ENCODE results near the gene TNFRSF6B.

Gene TNFRSF6B

DNA sequence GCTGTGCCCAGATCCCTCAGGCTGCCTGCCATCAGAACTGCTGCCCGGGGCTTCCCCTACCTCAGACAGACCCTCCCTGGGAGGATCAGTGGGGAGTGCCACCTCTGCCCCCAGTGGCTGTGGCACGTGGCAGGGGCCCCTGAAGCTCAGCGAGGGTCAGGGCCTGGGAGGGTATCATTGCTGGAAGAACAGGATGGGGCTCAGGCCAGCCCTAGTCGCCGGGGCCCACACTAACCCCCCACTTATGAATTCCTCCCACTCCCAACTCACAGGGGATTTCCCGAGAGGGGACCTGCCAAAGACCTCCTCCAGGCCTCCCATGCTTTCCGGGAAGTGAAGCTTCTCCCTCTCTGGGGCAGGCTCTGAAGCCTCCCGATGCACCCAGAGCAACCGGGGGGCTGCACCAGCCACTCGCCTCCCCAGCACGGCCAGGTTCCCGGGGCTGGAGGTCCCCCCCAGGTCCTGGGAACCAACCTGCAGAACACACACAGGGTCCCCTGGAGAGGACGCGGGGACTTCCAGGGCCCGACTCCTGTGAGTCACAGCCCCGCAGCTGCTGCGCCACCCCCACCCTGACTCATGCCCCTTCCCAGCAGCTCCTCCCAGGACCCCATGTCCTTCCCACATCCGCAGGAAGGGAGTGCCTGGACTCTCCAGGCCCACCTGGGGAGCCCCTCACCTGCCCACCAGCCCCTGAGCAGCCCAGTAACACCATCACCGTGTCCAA is 2.5 kb downstream of the TNFRSF6B start:
- DNase-seq: peak; percentile 65

DNA sequence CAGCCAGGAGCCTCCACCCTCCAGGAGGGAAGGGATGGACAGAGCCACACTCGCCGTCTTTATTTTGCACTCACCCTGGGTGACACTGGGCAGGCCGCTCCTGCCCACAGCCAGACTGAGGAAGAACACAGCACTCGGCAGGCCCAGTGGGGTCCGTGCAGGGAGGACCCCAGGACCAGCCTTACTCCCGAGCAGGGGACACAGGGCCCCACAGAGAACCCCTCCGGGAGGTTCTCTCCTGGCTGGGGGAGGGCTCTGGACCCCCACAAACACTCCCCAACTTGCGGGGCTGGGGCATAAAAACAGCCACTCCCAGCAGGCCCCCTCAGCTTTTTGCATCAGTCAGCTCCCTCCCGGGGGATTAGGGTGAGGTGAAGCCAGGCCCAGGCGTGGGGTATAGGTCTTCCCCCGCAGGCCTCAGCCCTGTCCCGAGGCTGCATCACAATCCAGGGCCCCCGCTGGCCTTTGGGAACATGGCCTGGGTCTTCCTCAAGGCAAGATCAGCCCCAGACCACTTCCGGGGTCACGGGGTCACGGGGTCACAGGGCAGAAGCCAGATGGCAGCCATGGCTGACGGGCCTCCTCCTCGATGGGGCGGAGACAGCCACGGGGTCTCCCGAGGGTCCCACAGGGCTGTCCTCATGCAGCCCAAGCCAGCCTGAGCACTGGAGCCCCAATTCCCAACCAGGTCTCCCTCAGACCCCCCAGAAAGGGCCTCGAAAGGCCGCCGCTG is 3.2 kb downstream of the TNFRSF6B start:
- DNase-seq: no peak

DNA sequence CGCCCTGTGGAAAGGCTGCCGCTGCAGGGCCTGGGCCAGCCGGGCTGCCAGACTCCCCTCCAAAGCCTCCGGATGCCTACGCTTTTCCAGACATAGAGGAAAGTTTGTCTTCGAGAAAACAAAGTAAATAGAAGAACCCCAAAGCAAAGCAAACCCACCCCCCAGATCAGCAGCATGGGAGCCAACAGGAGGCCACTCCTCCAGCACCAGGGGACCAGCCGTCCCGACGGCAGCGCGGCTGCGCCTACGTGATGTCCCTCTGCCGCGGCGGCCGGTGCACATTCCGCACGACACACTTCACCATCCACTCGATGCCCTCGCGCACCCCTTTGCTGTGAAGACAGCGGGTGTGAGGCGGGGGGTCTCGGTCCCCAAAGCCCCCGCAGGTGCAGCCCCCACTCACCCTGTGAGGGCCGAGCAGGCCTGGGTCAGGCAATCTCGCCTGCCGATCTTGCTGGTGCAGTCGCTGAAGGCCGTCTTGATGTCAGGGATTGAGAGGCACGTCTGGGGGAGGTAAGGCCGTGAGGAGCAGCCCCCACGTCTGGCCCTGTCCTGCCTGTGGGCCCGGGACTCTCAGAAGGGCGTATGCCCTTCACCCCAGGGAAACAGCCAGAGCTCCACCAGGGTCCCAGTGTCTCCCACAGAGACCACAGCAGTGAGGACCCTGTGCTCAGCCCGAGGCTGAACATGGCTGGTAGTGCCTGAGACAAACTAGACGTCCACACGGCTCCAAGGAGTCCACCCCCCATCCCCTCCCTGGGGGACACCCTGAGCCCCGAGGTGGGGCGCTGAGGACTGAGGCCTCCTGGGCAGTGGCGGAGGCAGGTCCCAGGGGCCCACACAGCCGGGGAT is 4.0 kb downstream of the TNFRSF6B start:
- peak; percentile 46 for DNase-seq

DNA sequence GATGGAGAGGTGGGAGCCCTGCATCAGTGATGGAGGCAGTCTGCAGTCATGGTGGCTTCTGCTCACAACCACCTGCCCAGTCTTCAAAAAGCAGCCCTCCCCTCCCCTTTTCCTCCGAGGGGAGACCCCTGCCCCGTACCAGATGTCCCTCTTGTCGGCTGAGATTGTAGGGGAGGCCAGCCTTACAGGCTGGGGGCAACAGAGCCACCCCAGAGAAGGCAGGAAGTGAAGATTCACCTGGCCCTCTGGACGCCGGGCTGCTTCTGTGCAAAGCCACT is 4.5 kb downstream of the TNFRSF6B start:
- DNase-seq: no peak

DNA sequence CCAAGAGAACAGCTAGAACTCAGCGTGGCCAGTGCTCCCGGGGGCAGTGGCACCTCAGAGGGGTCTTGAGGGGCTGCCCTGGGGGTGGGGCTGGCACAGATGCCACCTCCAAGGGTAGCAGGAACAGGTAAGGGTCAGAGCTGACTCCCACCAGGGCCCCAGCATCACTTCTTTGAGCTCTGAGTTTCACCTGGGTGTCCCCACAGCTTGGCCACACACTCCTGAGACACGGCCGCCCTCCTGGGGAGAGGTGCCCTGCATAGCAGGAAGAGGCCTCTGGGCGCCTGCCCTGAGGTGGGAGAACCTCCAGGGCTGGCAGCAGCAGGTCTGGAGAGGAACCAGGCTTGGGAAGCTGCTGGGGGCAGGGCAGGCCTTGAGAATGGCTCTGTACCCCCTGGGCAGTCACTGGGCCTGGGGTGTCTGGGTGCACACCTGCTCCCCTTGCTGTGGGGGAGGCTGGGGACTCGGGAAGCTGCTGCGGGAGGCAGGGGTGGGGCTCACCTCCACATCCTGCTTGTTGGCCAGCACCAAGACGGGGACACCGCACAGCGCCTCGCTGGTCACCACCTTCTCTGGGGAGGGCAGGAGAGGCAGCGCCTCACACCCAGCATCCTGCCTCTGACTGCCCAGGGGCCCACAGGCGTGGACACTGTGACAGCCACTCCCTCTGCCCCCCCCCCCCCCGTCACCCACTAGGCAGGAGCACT is 5.0 kb downstream of the TNFRSF6B start:
- no peak for DNase-seq

DNA sequence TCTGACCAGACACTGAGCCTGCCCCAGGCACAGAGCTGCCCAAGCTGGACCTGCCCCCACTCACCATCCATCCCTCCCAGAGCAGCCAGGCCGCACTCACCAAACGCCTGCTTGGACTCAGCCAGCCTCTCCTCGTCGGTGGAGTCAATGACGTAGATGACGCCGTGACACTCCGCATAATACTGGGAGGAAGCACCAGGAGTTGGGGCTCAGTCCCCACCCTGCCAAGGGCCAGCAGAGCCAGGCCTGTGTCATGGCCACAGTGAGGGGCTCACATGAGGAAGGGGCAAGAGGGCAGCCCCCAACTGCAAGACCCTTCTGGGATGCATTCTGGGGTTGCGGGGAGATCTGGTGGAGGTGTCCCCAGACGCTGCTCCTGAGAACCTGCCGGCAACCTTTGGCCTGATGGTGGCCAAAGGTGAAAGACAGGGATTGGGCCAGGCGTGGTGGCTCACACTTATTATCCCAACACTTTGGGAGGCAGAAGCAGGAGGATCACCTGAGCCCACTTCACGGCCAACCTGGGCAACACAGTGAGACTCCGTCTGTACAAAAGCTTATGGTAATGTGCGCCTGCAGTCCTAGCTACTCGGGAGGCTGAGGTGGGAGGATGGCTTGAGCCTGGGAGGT is 5.7 kb downstream of the TNFRSF6B start:
- no peak for DNase-seq

DNA sequence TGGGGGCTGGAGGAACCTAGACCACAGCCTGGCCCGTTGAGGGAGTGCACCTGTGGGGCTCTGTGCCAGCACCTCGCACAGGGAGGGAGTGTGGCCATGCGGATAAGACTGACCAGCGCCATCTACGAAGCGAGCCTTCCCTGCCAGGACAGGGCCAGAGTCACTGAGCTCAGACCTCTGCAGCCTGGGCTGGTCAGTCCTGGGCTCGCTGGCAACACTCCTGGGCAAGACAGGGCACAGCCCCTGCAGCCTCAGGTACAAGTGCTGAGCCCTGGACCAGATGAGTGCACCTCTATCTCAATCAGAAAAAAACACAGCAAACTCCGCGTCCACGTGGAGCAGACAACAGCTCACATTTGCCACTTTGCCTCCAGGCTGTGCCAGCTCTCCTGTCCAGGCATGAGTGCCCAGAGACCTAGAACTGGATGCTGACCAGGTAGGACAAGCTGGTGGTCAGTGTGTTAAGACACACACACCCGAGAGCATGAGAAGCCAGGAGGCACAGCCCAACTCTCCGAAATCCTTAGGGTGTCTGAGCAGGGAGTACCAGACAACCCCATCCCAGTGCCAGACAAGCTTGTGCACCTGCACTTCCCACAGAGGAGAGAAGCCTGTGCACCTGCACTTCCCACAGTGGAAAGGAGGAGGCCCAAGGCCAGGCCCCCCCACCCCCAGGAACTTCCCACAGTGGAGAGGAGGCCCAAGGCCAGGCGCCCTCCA is 6.5 kb downstream of the TNFRSF6B start:
- DNase-seq: no peak

DNA sequence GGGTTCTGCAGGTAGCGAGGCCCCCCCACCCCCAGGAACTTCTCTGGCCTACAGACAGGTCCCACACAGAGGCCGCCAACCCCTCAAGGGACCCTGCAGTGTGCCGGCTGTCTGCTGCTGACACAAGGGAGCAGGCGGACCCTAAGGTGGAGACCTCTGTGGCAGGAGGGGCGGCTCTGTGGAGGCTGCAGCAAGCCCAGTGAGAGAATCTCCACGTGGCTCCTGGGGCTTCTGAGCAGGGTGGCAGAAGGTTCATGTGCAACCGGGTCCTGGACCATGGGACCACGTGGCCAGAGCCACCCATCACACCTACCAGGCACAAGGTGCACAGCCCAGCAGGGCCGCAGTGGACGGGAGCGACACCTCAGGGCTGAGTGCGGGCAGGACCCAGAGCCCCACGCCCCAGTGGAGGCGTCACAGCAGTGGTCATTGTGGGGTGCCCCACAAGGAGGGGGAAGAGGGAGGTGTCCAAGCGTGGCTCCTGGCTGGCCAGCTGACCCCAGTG is 7.1 kb downstream of the TNFRSF6B start:
- no peak for DNase-seq

DNA sequence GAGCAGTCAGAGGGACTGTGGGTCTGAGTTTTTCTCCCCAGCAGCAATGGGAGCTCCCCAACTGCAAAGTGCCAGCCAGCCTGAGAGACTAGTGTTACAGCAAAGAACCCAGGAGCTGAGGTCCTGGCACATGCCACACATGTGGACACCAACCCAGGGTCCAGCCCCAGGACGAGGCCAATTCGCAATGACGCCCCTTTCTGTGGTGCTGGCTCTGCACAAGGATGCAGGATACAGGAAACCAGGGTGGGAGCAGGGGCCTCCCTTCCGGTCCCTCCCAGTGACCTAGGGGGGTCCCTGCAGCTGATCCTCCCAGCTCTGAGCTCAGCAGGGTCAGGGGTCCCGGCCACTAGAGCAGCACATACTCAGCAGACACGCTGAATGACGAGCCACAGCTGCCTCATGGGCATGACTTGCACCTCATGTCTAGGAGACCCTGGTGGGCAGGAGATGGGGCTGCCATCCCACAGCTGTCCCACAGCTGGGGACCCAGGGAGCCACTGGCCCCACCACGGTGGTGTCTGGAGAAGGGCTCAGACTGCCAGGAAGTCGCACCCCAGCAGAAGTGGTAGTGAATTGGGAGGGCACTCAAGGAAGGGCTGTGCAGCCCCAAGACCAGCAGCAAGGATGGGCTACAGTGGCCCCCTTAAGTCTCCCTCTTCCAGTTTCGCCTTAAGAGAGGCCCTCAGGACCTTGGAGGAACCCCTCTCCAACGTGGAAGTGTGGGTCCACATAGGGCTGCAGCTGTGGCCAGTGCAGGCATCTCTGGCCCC is 7.7 kb downstream of the TNFRSF6B start:
- DNase-seq: no peak

DNA sequence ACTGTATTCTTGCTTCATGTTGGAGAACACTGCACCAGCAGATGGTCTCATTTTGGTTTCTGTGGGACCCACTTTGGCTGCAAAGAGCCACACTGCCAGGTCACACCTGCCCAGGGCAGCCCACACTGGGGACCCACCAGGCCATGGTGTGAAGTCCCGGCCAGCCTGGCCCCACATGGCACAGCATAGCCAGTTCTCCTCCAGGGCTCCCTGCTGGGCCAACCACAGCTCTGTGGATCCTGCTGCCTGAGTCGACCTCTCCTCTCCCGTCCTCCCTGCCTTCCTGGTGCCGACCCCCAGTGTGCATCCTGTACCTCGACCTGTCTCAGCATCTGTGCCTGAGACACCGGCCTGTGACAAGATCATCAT is 8.3 kb downstream of the TNFRSF6B start:
- DNase-seq: no peak

DNA sequence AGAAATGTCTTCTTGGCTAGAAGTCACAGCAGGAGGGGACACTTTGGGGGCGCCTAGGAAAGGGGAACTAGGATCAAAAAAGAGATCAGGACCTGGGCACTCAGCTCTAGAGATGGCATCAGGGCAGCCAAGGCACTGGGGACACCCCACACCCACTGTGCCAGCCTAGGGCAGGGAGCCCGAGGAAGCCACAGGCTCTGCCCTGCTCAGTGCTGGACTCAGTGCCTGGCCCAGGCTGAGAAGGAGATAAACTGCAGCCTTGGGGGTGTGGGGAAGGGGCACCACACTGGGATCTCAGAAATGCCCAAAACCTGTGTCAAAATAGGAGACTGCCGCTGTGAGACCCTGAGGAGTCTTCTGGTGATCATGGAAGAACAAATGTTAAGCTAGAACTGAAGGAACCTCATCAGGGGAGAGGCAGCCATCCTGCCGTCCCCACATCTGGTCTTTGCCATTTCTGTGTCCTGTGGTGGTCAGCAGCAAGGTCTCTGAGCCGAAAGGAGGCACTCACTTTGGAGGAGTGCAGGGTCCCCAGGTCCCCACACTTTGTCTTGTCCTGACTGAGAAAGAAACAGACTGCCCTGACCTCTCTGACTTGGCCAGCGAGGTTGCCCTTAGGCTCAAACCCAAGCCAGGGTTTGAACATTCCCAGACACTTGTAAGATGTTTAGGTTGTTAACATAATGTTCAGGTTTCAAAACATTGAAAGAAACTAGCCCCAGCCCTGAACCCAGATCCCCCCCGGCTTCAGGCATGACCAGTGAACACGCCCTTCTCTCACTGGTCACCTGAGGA is 9.0 kb downstream of the TNFRSF6B start:
- no peak for DNase-seq

DNA sequence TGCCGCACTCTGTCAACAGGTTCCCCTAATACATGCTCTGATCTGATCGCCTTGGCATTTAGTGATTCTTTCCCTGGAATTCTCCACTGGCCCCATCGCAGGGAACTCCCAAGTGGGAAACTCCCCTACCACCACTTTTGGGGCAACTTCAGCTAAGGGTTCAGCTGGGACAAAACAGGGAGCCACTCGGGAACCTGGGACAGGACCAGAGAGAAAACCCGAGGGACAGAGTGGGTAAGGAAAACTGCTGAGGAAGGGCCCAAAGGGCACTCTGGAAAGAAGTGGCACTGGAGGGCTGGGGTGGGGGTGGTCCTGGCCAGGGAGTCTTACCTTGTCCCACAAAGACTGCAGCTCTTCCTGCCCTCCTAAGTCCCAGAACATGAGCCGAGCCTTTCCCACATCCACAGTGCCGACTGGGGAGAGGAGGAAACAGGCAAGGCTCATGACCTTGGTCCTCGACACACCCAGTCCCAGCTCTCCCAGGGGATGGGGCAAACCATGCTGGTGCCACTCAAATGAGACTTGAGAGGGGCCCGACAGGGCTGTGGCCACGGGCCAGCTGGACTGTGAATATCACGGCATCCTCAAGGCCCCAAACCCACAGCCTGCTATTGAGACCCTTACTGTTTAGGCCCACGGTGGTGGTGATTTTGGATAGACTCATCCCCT is 9.7 kb downstream of the TNFRSF6B start:
- no peak for DNase-seq

DNA sequence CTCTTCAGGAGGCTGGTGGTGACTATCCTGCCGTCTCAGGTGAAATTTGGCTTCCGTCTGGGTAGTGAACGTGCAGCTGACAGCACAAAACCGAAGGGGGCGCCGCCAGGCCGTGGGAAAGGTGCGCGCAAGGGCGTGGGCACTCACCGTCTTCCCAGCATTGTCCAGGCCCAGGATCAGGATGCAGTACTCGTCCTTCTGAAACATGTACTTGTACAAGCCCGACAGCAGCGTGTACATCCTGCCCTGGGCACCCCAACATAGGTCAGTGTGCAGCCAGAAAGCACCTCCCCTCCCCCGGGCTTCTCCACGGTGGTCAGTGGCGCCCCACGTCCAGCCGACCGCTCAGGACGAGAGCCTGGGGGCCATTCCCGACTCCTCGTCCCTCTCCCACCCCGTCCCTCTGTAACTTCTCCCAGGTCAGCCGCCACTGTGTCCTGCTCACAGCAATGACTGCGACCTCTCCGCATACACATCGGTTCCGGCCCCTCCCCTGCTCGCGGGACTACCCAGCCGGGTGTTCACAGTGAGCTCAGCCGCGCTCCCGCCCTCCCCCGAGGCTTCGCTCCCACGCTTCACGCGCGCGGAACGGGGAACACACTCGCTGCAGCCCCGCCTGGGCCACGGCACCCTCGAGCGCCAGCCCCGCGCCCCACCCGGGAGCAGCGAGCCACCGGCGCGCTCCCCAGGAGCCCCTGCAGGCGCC is 10.6 kb downstream of the TNFRSF6B start:
- DNase-seq: peak; percentile 50

DNA sequence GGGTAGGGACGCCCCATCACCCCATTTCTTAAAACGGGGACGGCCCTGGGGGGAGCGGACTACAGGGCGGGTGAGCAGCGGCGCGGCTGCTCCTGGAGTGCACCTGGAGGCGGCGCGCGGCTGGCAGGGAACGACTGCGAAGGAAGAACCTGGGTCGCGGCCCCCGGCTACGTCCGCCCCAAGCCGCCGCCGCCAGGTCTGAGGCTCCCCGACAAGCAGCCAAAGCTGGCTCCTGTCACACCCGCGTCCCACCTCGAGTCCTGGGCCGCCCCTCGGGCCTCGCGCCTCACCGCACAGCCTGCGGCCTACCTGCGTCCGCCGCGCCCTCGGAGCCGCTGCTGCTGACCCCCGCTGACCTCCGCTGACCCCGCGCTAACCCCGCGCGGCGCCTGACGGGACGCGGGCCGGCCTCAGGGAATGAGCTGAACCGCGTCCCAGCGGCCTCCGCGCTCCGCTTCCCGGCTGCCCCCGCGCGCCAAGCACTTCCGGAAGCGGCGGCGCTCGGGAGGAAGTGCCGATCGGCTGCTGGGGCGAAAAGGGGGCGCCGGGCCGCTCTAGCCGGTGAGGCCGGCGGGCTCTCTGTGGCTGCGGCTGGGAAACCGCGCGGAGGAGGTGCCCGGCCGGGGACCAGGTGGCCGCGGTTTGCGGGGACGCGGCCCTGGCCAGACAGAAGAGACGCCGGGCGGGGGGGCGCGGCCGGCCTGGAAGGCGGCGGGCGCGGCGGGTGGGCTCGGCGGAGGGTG is 11.3 kb downstream of the TNFRSF6B start, which contains the start of the genes ARFRP1 and ZGPAT:
ARFRP1 (minus strand) TSS at position 419 of the 743 bp plus-strand sequence. CDS start 885 bp downstream, outside the sequence.
ZGPAT (plus strand) TSS at position 482 of the 743 bp plus-strand sequence. CDS start 542 bp downstream, outside the sequence.
- DNase-seq: peak; percentile 90

DNA sequence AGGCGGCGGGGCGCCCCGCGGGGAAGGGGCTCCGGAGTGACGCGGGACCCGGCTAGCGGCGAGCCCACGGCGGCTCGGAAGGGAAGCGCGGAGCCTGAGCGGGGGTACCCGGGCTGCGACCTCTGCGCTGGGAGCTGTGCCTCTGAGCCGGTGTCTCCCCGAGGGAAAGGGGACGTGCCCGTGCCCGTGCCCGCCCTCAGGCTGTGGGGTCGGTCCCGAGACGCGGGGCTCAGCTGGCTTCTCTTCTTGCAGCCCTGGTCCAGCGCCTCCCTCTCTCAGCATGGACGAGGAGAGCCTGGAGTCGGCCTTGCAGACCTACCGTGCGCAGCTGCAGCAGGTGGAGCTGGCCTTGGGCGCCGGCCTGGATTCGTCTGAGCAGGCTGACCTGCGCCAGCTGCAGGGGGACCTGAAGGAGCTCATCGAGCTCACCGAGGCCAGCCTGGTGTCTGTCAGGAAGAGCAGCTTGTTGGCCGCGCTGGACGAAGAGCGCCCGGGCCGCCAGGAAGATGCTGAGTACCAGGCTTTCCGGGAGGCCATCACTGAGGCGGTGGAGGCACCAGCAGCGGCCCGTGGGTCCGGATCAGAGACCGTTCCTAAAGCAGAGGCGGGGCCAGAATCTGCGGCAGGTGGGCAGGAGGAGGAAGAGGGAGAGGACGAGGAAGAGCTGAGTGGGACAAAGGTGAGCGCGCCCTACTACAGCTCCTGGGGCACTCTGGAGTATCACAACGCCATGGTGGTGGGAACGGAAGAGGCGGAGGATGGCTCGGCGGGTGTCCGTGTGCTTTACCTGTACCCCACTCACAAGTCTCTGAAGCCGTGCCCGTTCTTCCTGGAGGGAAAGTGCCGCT is 12.1 kb downstream of the TNFRSF6B start:
- no peak for DNase-seq

DNA sequence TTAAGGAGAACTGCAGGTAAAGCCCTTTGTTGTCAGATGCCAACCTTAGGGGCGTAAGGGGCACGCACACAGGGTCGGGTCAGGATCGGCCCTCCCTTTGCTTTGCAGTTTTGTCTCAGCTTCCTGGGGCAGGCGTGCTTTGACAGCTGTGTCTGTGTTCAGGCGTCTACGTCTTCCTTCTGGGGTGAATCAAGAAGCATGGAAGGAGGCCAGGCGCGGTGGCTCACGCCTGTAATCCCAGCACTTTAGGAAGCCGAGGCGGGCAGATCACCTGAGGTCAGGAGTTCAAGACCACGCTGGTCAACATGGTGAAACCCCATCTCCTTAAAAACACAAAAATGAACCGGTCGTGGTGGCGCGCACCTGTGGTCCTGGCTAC is 12.7 kb downstream of the TNFRSF6B start:
- no peak for DNase-seq

DNA sequence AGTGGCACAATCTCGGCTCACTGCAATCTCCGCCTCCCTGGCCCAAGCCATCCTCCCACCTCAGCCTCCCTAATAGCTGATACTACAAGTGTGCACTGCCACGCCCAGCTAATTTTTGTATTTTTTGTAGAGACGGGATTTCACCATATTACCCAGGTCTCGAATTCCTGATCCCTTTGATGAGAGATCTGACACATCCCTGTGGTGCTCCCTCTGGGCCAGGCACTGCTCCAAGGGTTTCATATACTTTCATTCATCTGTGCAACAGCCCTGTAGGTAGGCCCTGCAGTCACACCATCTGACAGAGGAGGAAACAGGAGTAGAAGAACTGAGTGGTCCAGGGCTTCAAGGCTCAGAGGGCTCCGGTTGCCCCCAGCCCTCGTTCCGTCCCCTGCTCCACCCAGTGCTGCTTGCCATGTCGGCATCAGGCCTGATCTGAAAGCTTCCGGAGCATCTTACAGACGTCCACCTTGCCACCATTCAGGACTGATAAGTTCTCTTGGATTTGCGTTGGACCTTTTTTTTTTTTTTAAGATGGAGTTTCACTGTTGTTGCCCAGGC is 14.7 kb downstream of the TNFRSF6B start:
- DNase-seq: no peak

Data from right forelimb (tissue), 1 donor.